ENCODE measurements around the gene OR4D6. TPM values are rescaled to one million over a fixed set of nuclear protein-coding genes. Genes with fewer than 3 reads are reported as not detected.
"Not testable (repeated sequence)": the region's sequence is repeated elsewhere in the genome, so short reads cannot be mapped to it uniquely, and the experiment has no call there.

Gene OR4D6
- total RNA-seq (2014; rRNA removed; shearing (Covaris generic)), result not detected in 2 replicates
- polyA plus RNA-seq (2014; cell fraction: nucleus; rRNA removed), result not detected in 2 replicates

DNA sequence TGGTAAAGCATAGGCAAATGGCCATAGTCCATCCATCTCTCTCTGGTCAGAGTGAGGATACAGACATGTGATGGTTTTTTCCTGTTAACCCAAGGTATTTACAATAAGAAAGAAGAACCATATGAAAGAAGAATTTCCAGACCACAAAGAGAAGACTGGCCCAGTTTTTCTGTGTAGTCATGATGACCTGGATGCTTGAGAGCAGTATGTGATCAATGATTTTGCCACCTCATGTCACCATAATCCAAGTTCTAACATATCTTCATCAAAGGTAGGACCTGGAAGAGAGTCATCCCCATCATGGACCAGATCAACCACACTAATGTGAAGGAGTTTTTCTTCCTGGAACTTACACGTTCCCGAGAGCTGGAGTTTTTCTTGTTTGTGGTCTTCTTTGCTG, at the start of gene OR4D6:
OR4D6 (plus strand) TSS at position 301 of the 400 bp plus-strand sequence; CDS start at position 301, 0 bp downstream.
- no peak for DNase-seq (ENCODE audit: extremely low read depth, low read depth)

DNA sequence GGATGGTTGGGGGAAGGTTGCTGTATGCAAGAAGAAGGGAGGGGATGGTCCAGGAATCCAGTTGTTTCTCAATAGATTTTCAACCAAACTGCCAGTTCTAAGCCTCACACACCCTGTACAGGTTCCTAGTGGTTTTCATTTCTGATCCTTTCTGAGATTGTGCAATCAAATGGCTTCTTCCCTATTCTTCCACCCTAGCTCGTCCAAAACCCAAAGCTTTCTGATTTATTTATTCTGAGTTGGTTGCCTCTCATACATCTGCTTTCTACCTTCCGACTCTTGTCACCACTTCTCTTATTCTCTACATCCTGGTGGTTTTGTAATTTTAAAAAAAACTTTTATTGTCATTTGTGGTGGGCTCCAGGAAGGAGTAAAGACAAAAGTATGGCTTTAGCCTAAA, 43.1 kb upstream of the OR4D6 start:
- no peak for DNase-seq (ENCODE audit: extremely low read depth, low read depth)

DNA sequence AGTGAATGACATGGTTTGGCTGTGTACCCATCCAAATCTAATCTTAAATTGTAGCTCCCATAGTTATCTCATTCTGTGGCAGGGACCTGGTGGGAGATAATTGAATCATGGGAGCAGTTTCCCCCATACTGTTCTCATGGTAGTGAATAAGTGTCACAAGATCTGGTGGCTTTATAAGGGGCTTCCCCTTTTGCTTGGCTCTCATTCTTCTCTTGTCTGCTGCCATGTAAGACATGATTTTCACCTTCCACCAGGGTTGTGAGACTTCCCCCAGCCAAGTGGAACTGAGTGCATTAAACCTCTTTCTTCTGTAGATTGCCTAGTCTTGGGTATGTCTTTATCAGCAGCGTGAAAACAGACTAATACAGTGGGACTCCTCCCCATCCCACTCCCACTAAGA, 41.6 kb upstream of the OR4D6 start:
- no peak for DNase-seq (ENCODE audit: extremely low read depth, low read depth)

DNA sequence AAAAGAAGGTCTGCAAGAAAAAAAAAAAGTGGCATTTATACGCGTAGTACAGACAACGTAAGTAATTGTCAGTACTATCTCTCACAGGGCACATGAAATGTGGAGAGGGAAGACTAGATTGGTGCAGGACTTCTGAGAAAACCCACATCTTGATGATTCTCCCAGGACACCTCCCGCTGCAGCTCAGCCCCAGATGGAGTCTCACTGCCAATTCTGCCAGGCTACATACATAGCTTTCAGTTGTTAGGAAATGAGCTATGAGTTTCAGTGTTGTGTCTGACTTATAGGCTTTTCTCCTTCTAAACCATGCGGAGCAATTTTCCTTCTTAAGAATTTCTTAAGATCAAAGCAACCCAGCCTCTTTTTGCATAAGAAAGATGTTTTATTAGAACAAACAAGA, 40.1 kb upstream of the OR4D6 start:
- no peak for DNase-seq (ENCODE audit: extremely low read depth, low read depth)

DNA sequence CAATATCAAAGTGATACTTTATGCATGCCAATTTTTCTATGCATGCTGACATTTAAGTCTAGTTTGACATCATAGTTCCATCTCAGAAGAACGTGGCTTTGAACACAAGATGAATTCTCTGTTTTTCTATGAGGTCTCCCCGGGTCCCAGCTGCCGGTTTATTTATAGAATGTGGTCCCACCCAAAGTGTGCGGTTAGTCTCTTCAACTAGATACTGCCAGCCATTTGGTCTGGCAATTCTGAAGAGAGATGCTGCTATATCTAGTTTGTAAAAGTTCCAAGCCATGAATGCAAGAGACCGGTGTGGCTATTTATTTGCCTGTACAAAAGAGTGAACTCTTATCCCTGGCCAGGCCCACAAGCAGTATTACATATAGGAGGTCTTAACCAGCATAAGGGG, 39.7 kb upstream of the OR4D6 start:
- no peak for DNase-seq (ENCODE audit: extremely low read depth, low read depth)

DNA sequence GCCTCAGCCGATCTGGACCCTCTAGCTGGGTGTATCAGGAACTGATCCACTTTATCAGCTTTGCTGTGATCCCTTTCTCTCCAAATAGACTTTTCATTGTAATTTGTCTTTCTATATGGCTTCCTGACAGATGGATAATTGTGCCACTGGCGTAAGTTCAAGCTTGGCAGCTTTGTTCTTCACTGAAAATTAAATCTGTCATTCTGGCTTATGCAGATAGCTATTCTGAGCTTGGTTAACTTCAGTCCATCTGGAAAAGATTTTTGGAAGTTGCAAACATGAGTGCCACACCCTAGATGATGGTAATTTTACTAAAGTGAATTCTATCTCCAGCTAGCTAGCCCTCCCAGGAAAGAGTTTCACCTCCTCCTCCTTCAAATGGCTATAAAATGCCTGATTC, 38.6 kb upstream of the OR4D6 start:
- no peak for DNase-seq (ENCODE audit: extremely low read depth, low read depth)

DNA sequence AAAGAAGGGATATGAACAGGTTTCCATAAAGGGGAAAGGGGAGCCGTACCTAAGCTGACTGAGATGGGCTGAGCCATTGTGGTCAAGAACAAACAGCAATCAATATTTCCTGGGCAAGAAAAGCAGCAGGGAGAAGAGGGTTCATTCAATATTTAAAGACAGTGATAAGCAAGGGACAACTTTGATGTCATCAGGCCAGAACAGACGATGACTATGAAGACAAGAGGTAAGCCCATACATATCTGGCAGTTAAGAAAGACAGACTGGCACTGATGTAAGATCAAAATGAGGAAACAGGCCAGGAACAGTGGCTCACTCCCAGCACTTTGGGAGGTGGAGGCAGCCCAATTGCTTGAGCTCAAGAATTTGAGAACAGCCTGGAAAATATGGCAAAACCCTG, 32.9 kb upstream of the OR4D6 start:
- DNase-seq (ENCODE audit: extremely low read depth, low read depth), result no peak

DNA sequence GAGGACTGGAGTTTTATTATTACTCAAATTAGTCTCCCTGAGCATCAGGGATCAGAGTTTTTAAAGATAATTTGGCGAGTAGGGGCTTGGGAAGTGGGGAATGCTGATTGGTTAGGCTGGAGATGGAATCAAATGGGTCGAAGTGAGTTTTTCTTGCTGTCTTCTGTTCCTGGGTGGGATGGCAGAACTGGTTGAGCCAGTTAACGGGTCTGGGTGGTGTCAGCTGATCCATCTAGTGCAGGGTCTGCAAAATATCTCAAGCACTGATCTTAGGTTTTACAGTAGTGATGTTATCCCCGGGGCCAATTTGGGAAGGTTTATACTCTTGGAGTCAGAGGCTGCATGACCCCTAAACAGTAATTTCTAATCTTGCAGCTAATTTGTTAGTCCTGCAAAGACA, 31.6 kb upstream of the OR4D6 start:
- DNase-seq (ENCODE audit: extremely low read depth, low read depth), result no peak

DNA sequence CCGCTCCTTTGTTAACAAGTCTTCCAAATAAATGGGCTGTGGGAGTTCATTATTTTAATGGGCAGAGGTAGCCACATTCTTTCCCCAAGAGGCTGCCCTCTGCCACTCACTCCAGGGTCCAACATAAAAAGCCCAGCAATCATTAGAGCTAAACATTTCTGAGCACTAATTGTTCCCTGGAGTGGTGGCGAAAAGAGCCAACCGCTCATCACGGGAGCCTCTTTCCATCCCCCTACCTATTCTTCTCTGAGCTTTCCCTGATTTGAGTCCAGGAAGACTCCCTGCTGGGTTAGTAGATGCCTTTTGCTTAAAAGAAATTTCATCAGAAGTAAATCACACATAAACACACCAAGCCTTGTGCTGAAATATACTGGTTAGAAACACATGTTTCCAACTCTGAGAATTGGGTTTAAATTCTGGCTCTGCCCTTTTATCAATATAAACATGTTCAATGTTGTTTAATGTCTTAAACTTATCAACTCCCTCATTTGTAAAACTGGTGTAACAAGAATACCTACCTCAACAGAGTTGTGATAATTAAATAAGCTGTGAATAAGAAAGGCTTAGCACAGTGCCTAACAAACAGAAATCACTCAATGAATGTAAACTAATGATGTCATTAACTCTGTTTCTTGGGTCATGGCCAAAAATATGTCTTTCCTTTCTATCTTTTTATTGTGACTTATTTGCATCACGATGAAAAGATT, 30.2 kb upstream of the OR4D6 start, which contains the start of gene OR5A2:
OR5A2 (minus strand) TSS at position 53 of the 707 bp plus-strand sequence. CDS start 3,460 bp downstream, outside the sequence.
- no peak for DNase-seq (ENCODE audit: extremely low read depth, low read depth)

DNA sequence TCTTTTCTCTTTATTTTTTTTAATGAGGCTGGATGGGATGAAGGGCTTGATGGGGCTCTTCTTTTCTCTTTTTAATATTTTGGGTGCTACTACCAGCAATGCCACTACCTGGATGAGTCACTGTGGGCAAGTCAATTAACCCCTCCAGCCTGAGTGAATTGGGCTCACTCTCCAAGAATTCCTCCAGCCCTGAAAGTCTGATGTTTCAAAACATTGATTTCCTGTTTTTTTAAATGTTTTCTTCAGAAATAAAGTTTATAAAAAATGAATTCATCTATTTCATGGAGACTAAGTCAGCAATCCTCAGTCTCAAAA, 29.7 kb upstream of the OR4D6 start:
- DNase-seq (ENCODE audit: extremely low read depth, low read depth), result no peak

DNA sequence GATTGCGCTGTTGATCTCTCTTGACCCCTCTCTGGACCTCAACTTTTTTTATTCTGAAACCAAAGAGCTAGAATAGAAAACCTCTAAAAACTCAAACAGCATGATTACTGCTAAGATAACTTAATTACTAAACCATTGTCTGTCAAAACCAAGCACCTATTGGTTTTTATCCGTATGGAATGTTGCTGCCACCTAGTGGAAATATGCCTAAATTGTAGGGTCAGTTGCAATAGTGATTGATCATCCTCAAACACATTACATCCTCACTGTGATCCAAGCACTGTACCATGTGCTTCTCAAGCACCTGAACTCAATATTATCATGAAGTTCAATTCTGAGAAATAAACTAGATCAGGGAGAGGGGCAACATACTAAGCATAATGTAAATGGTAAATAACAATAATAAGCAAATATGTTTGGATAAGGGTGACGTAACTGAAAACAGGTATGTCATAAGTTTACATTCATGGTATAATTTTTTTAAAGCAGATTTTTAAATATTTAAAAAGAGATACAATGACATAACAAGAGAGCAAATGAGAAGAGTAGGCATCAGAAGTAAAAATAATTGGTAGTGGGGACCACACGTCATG, 26.7 kb upstream of the OR4D6 start:
- peak; percentile 63 for DNase-seq (ENCODE audit: extremely low read depth, low read depth)

DNA sequence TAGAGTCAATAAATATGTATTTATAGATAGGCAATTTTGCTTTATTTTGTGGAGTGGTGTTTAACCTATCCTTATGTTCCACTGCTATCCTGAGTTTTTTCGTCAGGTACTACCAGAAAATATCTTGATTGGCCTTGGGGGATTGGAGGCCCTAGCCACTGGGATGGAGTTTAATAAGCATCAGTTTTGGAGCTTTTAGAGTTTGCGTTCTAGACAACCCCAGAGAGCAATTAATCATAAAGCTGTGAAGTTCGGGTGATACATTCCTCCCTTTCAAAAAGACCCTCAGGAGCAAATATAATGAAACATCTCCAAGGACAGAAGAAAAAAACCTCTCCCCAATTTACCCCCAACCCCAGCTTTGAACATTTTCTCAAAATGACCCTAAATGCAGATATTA, 20.6 kb upstream of the OR4D6 start, which contains the start of gene OR5A1:
OR5A1 (plus strand) TSS at position 301 of the 400 bp plus-strand sequence. CDS start 6,700 bp downstream, outside the sequence.
- no peak for DNase-seq (ENCODE audit: extremely low read depth, low read depth)

DNA sequence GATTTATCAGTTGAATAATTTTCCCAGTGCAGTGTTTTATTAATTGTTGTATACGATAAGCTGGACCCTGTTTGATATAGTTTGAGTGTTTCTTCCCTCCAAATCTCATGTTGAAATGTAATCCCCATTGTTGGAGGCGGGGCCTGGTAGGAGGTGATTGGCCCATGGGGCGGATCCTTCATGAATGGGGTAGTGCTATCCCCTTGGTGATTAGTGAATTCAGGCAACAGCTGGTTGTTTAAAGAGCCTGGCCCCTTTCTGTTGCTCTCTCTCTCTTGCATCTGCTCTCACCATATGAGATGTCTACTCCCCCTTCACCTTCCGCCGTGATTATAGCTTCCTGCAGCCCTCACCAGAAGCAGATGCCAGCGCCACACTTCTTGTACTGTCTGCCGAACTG, 19.0 kb upstream of the OR4D6 start:
- DNase-seq (ENCODE audit: extremely low read depth, low read depth), result no peak

DNA sequence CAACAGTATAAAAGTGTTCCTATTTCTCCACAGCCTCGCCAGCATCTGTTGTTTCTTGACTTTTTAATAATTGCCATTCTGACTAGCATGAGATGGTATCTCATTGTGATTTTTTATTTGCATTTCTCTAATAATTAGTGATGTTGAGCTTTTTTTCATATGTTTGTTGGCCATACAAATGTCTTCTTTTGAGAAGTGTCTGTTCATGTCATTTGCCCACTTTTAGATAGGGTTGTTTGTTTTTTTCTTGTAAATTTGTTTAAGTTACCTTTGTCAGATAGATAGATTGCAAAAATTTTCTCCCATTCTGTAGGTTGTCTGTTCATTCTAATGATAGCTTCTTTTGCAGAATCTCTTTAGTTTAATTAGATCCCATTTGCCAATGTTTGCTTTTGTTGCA, 11.1 kb upstream of the OR4D6 start:
- DNase-seq (ENCODE audit: extremely low read depth, low read depth), result not testable (repeated sequence)

DNA sequence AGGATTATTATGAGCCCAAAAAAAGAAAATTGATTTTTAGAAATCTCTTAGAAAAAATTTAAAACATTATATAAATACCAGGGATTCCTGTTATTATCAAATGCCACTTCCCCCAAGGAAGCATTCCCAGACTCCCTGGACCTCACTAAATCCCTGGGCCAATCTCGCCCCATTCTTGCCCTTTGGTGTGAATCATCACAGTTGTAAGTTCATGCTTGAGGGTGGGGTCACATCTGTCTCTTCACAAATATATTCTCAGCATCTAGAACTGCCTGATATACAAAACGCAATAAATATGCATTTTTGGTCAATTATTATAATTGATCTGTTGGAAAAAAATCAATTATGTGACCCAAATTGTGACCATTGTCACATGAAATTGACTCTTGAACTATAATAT, 8.3 kb upstream of the OR4D6 start:
- no peak for DNase-seq (ENCODE audit: extremely low read depth, low read depth)

DNA sequence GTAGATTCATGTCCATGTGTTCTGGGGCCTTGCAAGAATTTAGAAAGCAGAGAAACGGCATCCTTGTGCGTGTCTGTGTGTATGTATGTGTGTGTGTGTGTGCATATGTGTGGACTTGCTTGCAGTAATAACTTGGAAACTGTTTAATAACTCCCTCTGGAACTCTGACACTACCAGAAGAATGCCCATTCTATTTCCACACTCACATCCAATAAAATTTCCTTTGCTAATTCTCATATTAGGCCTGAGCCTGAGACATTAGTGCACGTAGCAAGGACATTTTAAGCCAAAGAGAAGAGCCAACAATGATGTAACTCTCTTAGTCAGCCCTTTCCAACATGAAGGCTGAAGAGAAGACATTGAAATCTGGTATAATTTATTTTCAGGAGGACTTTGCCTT, 3.2 kb downstream of the OR4D6 start:
- DNase-seq (ENCODE audit: extremely low read depth, low read depth), result no peak

DNA sequence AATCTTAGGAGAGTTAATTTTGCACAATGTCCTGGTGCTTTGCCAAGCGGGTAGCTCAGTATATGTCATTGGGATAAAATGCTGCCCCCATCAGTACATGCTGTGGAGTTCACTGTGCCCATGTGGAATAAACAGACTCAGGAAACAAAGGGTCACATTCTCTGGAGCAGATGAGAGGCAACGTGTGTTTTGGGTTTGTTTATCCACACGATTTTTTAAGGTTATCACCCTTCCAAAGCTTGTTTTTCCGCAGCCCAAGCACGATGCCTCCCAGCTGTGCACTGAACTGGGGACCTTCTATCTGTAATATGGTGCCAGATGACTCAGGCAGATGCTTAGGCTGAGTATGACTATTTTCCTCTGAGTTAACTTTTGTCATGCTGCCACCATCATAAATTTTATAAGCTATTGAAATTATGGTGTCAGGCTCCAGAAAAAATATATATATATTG, 6.5 kb downstream of the OR4D6 start:
- DNase-seq (ENCODE audit: extremely low read depth, low read depth), result no peak

DNA sequence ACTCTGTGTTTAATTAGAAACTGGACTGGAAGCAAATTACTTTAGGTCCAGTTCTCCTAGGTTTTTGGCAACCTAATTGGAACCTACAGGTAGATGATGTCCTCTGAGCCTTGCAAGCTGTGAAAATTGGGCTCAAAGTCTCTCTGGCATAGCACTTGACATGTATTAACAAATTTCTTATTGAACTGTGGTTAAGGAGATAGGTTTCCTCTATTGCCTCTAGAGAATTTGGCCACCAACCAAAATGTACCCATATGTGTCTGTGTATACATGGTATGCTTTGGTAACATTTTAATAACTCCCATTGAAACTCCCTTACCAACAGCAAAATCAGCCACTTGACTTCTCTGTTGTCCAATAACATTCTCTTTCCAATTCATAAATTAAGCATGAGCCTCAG, 16.3 kb downstream of the OR4D6 start, which contains the start of gene OR4D10:
OR4D10 (plus strand) TSS at position 301 of the 400 bp plus-strand sequence. CDS start 4,115 bp downstream, outside the sequence.
- no peak for DNase-seq (ENCODE audit: extremely low read depth, low read depth)

DNA sequence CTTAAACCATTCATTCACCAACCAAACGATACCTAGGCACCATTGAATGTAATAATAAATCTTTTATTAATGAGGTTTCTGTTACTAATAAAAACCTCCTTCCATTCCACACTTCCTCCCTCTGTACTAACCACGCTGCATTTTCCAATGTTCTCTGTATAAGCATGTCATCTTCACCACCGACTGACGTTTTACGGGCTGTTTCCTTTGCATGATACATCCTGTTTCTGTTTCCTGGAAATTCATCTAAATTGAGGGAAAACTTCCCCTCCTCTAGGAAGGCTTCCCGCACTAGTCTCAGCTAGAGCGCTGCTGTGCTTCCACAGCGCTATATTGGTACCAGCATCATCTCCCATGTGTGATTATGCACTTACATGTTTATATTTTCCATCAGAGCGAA, 18.4 kb downstream of the OR4D6 start:
- no peak for DNase-seq (ENCODE audit: extremely low read depth, low read depth)

DNA sequence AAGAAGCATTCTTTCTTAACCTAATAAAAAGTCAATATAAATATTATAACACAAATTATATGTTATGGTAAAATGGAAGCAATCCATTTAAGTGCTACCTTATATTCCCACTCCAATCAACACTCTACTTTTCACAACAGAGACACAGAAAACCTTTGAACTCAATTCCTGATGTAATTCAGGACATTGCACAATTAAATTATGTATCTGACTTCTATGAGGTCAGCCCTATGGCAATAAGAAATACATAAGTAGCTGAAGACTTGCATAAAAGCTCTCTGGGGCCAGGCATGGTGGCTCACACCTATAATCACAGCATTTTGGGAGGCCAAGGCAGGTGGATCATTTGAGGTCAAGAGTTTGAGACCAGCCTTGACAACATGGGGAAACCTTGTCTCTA, 23.1 kb downstream of the OR4D6 start:
- DNase-seq (ENCODE audit: extremely low read depth, low read depth), result no peak

DNA sequence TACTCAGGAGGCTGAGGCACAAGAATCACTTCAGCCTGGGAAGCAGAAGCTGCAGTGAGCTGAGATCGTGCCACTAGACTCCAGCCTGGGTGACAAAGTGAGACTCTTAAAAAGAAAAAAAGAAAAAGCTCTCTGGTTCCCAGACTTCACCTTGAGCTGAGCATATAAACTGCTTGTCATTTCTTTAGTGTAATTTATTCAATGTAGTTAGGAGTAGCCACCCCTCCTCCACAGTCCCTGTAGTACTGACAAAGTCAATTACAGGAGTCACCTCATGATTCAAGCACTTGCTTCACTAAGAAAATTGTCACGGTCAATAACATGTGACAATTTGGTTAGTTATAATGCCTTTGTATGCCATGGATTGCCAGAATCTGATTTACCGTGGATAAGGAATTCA, 23.6 kb downstream of the OR4D6 start:
- DNase-seq (ENCODE audit: extremely low read depth, low read depth), result no peak

DNA sequence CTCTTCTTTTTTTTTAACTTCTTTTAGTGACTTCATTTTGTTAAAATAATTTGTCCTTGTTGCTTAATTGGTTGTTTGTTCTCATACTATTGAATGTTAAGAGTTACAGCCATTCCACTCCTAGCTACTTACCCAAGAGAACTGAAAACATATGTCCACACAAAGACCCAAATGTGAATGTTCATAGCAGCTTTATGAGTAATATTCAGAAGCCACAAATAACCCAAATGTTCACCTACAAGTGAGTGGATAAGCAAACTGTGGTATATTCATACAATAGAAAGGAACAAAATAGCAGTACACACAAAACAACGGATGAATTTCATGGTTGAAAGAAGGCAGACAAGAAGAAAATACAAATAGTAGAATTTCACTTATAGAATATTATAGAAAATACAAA, 45.2 kb downstream of the OR4D6 start:
- DNase-seq (ENCODE audit: extremely low read depth, low read depth), result no peak
